ENCODE measurements around the gene ABCA8. TPM values are rescaled to one million over a fixed set of nuclear protein-coding genes. Genes with fewer than 3 reads are reported as not detected.

Gene ABCA8
- polyA plus RNA-seq, 3 donors, result 3.7 to 32.8 (median 22.9) TPM

Other genes with a start within 250 kb of the ABCA8 start
- 10 to 100 TPM in 2 of 3 donors, 1 to 10 TPM in 1; 1.8 to 23.9 (median 21.1) TPM for gene ABCA9, start 105.5 kb upstream of the ABCA8 start, polyA plus RNA-seq
- gene ABCA6, start 186.5 kb upstream of the ABCA8 start, polyA plus RNA-seq, result 10 to 100 TPM in 2 of 3 donors, 1 to 10 TPM in 1; 3.1 to 30.0 (median 22.4) TPM

Data from adipose tissue (tissue), 3 donors.